K562 treated with DMSO at 1 percent for 4 hours (cell line): ENCODE measurements around the gene SDHB. TPM values are rescaled to one million over a fixed set of nuclear protein-coding genes. Genes with fewer than 3 reads are reported as not detected.

Experiments used
- total RNA-seq: library from RNA; unstranded; fragments of 300-600 nt; gene quantifications from 2 replicates; pipeline ENCODE4 v1.2.3, GENCODE V29; 2022; ENCODE audit not compliant: insufficient read depth

Gene SDHB
- total RNA-seq, result 188 and 193 TPM in 2 replicates

DNA sequence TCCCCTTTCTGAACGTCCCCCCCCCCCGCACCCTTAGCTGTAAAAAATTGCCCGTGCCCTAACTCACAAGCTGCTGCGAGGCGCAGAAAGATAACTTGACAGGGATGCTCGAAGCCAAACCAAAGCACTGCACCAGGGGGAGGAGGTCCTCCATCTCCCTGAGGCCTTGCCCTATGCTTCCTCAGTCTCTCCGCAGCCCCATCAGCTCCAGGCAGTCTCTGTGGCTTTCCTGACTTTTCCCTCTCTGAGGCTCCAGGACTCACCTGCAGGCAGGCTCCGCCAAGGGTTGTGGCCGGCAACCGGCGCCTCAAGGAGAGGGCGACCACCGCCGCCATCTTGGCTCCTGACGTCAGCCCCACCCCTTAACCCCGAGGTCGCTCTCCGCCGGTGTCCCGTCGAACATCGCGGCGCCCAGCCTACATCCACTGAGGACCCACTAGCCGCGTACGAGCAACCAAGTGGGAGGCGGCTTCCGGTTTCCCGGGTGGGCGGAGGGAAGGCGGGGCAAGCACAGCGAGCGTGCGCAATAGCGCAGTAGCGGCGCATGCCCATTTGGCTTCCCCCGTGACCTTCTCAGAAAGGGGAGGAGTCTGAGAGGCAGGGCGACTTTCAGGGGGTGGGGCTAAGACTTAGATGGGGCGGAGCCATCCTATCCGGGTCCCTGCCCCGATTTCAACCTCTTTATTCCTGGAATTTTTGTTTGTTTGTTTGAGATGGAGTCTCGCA, at the start of gene SDHB:
Gene SDHB, minus strand, starts transcription at position 348 of the 726 bp plus-strand sequence. Its CDS starts 13 bp downstream, at position 335.

DNA sequence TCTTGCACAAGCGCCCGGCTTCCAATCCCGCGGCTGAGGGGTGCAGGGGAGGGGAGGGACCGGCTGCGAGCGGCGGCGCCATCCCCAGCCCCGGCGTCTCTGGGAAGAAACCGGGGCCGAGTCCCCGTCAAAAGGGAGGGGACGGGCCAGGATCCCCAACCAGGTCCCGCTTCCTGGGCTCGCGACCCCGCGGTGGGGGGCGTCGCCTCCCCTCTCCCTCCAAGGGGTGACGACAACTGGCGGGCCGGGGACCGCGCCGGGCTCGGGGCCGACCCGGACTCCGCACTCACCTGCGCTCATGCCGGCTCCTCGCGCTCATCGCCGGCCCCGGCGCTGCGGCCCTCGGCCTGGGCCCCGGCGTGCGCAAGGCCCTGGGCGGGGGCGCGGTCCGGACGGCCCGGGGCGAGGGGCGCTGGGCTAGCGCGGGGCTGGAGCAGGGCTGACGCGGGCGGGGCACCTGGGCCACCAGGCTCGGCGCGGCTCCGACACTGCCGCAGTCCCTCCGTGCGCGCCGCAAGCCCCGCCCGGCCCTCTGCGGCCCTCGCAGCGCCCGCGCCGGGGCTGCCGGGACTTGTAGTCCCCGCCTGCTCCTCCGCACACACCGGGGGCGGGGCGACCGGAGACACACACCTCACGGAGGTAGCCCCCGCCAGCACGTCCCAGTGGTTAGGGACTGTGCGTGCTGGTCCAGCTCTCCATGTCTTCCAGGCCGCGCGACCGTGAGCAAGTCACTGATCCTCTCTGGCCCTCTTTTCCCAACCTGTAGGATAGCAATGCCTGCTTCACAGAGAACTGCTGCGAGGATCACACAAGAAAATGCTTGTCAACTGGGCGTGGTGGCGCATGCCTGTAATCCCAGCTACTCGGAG, 42.2 kb downstream of the SDHB start, which contains the start of gene ATP13A2:
Gene ATP13A2, minus strand, starts transcription at position 490 of the 869 bp plus-strand sequence. Its CDS starts 190 bp downstream, at position 300.

DNA sequence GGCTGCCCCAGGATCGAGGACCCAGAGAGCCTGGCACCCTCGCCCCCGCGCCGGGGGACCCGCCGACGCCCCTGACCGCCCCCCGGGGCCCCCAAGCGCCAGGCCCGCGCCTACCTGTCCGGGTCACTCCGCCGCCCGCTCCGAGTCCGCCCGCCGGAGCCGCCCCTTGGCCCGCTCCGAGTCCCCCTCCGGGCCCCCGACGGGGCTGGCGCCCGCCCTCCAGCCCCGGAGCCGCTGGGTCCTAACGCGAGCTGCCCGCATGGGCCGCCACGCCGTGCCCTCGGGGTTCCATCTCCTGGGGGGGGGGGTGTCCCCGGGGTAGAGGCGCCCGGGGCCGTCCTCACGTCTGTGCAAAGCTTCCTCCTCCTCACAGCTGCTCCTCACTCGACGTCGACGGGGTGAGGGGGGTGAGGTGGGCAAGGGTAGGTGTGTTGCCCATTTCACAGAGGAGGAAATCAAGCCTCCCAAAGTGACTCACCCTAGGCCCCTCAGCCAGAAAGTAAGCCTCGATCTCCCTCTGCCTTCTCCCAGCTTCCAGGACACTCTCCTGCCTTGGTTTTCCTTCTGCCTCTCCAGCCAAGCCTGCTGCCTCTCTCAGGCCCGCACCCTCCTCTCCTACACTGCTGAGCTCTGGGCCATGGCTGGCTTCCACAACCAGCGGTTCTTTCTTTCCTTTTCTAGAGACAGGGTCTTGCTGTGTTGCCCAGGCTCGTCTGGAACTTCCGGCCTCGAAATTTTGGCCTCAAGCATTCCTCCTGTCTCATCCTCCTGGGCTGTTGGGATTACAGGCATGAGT, 73.2 kb downstream of the SDHB start, which contains the start of gene MFAP2:
Gene MFAP2, minus strand, starts transcription at position 148 of the 796 bp plus-strand sequence. CDS start 2,347 bp downstream, outside the sequence.

Other genes starting within 250 kb of the SDHB start
- gene RNU1-2, start 158.1 kb downstream of the SDHB start, total RNA-seq, result not detected in 2 replicates
- 10.6 and 22.7 TPM in 2 replicates for gene CROCC, start 132.1 kb downstream of the SDHB start, total RNA-seq
- gene MFAP2, start 73.4 kb downstream of the SDHB start, total RNA-seq, result not detected in 2 replicates
- gene ATP13A2, start 42.1 kb downstream of the SDHB start, total RNA-seq, result 51.9 and 53.3 TPM in 2 replicates
- not detected in 2 replicates for gene PADI2, start 65.4 kb upstream of the SDHB start, total RNA-seq
- gene PADI1, start 151.1 kb upstream of the SDHB start, total RNA-seq, result not detected in 2 replicates
- gene PADI3, start 195.1 kb upstream of the SDHB start, total RNA-seq, result not detected in 2 replicates